ENCODE results near the gene SFT2D1.

SFT2D1 gene

GRCh38 chr6:166289207-166290060 lies 52.9 kb downstream of the SFT2D1 start:
- TF ChIP-seq CTCF (conservative IDR thresholded peaks at IDR 0.05; ENCODE audit: control insufficient read depth, insufficient read depth, low read depth, low read length) = no peak
- no peak overlapping the region for H3K4me3 ChIP-seq (ENCODE audit: control insufficient read depth, low read depth, low read length)
- no peak for DNase-seq (ENCODE audit: low read depth)

- no peak for TF ChIP-seq CTCF (conservative IDR thresholded peaks at IDR 0.05; ENCODE audit: control insufficient read depth, insufficient read depth, low read depth, low read length)
- no peak for DNase-seq (ENCODE audit: low read depth)
- no peak overlapping the region for H3K4me3 ChIP-seq (ENCODE audit: control insufficient read depth, low read depth, low read length)
These were observed 55.5 kb downstream of the SFT2D1 start for GRCh38 chr6:166286839-166287271.

- no peak for TF ChIP-seq CTCF (conservative IDR thresholded peaks at IDR 0.05; ENCODE audit: control insufficient read depth, insufficient read depth, low read depth, low read length)
- DNase-seq (ENCODE audit: low read depth) = no peak
- no peak overlapping the region for H3K4me3 ChIP-seq (ENCODE audit: control insufficient read depth, low read depth, low read length)
These were observed 57.1 kb downstream of the SFT2D1 start for GRCh38 chr6:166285233-166285632.

GRCh38 chr6:166284640-166285039 lies 57.7 kb downstream of the SFT2D1 start:
- H3K4me3 ChIP-seq (ENCODE audit: control insufficient read depth, low read depth, low read length) = no peak overlapping the region
- no peak for TF ChIP-seq CTCF (conservative IDR thresholded peaks at IDR 0.05; ENCODE audit: control insufficient read depth, insufficient read depth, low read depth, low read length)
- DNase-seq (ENCODE audit: low read depth) = no peak

- peak; percentile 2 for DNase-seq (ENCODE audit: low read depth)
- TF ChIP-seq CTCF (conservative IDR thresholded peaks at IDR 0.05; ENCODE audit: control insufficient read depth, insufficient read depth, low read depth, low read length) = no peak
These were observed 59.8 kb downstream of the SFT2D1 start for GRCh38 chr6:166282394-166283032.

GRCh38 chr6:166281104-166281503 lies 61.2 kb downstream of the SFT2D1 start:
- no peak for DNase-seq (ENCODE audit: low read depth)
- H3K4me3 ChIP-seq (ENCODE audit: control insufficient read depth, low read depth, low read length) = no peak overlapping the region
- TF ChIP-seq CTCF (conservative IDR thresholded peaks at IDR 0.05; ENCODE audit: control insufficient read depth, insufficient read depth, low read depth, low read length) = no peak

More at GRCh38 chr6:166282394-166283032, 59.8 kb downstream of the SFT2D1 start:
- H3K4me3 ChIP-seq (ENCODE audit: control insufficient read depth, low read depth, low read length) = no peak overlapping the region
